Uterus (tissue), 2 donors: Measurements from ENCODE around the gene TCF12.

Experiments
- POLR2A ChIP-seq, 2 donors: fragments of 450-650 bp; IDR thresholded peaks; one replicate each; pipeline ENCODE4 v1.6.1; 2016; ENCODE audit warnings: antibody characterized with exemption in 2 of 2, mild to moderate bottlenecking in 1 of 2, moderate library complexity in 1 of 2
- TF ChIP-seq, protein P1 (sequence below), 4 experiments: fragments of 200-600 bp in 2 of 4; fragments of 450-650 bp in 2 of 4; sonication (generic) in 2 of 4; IDR thresholded peaks; one replicate each; pipeline ENCODE4 v1.5.1; 2016 to 2019; ENCODE audit warnings: antibody characterized with exemption in 4 of 4, mild to moderate bottlenecking in 2 of 4, moderate library complexity in 1 of 4

DNA sequence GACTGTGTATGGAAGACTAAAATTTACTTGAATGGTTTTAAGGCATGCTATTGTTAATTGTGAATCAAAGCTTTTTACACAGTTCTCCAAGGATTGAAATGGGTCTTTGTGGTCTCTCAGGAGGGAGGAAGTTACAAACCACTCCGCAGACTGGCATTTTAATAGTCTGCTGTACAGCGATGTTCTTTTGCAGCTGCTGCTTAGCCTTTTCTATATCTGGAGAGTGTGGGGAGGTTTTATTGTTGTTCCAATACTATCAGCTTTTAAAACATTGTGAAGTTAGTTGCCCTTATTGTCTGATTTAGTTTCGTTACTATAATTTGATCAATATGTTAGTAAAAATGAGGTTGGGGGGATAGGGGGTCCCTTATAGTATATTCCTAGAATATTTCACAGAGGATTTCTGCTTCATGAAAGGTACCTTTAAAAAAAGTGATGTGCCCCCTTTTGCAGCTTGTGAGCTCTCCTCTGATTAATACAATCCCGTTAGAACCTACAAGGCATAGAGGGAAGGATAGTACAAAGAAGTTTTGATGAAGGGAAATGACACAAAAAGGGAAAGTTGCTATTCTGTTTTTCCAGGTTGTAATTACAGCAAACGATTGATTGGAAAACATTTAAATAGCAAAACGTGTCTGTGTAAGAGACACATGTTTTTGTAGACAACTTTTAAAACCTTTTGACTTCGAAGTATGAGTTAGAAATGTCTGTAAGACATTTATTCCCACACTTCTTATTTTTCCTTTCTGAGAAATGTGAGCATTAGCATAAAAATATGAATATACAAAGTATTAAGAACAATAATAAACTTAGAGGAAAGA is 299.5 kb downstream of the TCF12 start:
- TF ChIP-seq, protein P1, sequence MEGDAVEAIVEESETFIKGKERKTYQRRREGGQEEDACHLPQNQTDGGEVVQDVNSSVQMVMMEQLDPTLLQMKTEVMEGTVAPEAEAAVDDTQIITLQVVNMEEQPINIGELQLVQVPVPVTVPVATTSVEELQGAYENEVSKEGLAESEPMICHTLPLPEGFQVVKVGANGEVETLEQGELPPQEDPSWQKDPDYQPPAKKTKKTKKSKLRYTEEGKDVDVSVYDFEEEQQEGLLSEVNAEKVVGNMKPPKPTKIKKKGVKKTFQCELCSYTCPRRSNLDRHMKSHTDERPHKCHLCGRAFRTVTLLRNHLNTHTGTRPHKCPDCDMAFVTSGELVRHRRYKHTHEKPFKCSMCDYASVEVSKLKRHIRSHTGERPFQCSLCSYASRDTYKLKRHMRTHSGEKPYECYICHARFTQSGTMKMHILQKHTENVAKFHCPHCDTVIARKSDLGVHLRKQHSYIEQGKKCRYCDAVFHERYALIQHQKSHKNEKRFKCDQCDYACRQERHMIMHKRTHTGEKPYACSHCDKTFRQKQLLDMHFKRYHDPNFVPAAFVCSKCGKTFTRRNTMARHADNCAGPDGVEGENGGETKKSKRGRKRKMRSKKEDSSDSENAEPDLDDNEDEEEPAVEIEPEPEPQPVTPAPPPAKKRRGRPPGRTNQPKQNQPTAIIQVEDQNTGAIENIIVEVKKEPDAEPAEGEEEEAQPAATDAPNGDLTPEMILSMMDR (IDR thresholded peaks at IDR 0.05), result no peak
- no peak for TF ChIP-seq POLR2A (IDR thresholded peaks at IDR 0.05)
